Ovary (tissue), 9 donors: ENCODE data around the gene ANGPTL2. TPM values are rescaled to one million over a fixed set of nuclear protein-coding genes. Genes with fewer than 3 reads are reported as not detected.

Experiments used
- DNase-seq, 5 donors: peaks; one replicate each; pipeline ENCODE4 v3.0.0-alpha.2; 2019 to 2020
- H3K27ac ChIP-seq, 2 donors: fragments of 200-600 bp; one replicate each; pipeline versions ENCODE4 v1.5.1 to v1.8.0; 2019 to 2022
- H3K27me3 ChIP-seq: fragments of 200-600 bp; one replicate; pipeline ENCODE4 v1.8.0; 2022
- H3K36me3 ChIP-seq: fragments of 200-600 bp; sonication (generic); one replicate; pipeline ENCODE4 v1.5.1; 2019
- H3K4me1 ChIP-seq: one replicate; pipeline ENCODE4 v1.8.1; 2013; ENCODE audit warnings: mild to moderate bottlenecking, moderate library complexity; ENCODE audit not compliant: insufficient read depth
- H3K4me3 ChIP-seq: fragments of 200-600 bp; sonication (generic); one replicate; pipeline ENCODE4 v1.5.1; 2017
- H3K9me3 ChIP-seq, 2 donors: fragments of 200-600 bp in 1 of 2; sonication (generic) in 1 of 2; one replicate each; pipeline versions ENCODE4 v1.5.1 to v1.8.1; 2013 to 2019; ENCODE audit warnings: mild to moderate bottlenecking in 1 of 2, moderate library complexity in 1 of 2
- CTCF ChIP-seq, 3 donors: fragments of 450-650 bp in 2 of 3; fragments of 200-600 bp in 1 of 3; IDR thresholded peaks; one replicate each; pipeline versions ENCODE4 v1.5.1 to v1.8.0; 2016 to 2022; ENCODE audit warnings: antibody characterized with exemption in 3 of 3, mild to moderate bottlenecking in 1 of 3
- EP300 ChIP-seq: sonication (generic); formaldehyde crosslinking; IDR thresholded peaks from one replicate; pipeline ENCODE4 v1.6.1; 2017; ENCODE audit warnings: antibody characterized with exemption
- POLR2A ChIP-seq: fragments of 450-650 bp; IDR thresholded peaks from one replicate; pipeline ENCODE4 v1.6.1; 2017; ENCODE audit warnings: antibody characterized with exemption, mild to moderate bottlenecking, moderate library complexity
- WGBS, 3 donors: extraction: QIAGEN DNeasy Blood & Tissue Kit in 1 of 3; methylation state at CpG; one replicate each; pipeline versions ENCODE4 v1.1.5 to v1.1.7; 2013 to 2017; 5-methylcytosine and 5-hydroxymethylcytosine counted together
- intact Hi-C, 4 donors: fragments of 100-400 bp; cut with DNase I; formaldehyde crosslinking; loops; one replicate each; pipeline versions ENCODE4 v1.11.0 to v1.15.1; 2022 to 2023
- polyA plus RNA-seq, 2 donors: library from polyadenylated mRNA; stranded (reverse); fragments of 200-250 nt in 1 of 2; fragments of 350-450 nt in 1 of 2; fragmentation: Illumina TruSeq in 1 of 2; extraction: RNeasy Lipid Tissue Mini Kit (QIAGEN cat#74804) in 1 of 2; gene quantifications; one replicate each; pipeline ENCODE4 v1.2.3, GENCODE V29; 2013 to 2014
- total RNA-seq, 7 donors: library from RNA; depleted of rRNA in 2 of 7; stranded (reverse); fragments of >200 nt in 2 of 7; fragmentation: NEBNext Ultra II Directional in 3 of 7; extraction: Animal tissue kit (Norgen Biotek cat#: 25700) in 3 of 7; gene quantifications; one replicate each; pipeline versions ENCODE4 v1.1.0 to v1.2.4, GENCODE V29; 2016 to 2023
- donor health status: DM: no; HTN: no; CAD: no; lungs with moderate emphysema.
- donor health status: DM: no; HTN: no; CAD: no.
- donor health status: Bipolar disorder and iron deficiency.
- donor health status: DM: yes; HTN: yes; CAD: no.
- donor health status: DM: no; HTN: no; CAD: no.
- donor health status: DM: yes; HTN: yes; CAD: no.

Gene ANGPTL2
- total and polyA plus RNA-seq, 9 donors, result 9.8 to 114 (median 64.1) TPM

- no peaks in the 10 kb centered on the region for H3K36me3 ChIP-seq
- H3K9me3 ChIP-seq, result no peaks in the 10 kb centered on the region
- H3K27me3 ChIP-seq, result no peaks in the 10 kb centered on the region
- H3K4me1 ChIP-seq, result no peaks in the 10 kb centered on the region
- no peak for DNase-seq
- intact Hi-C loops, result no loop called here
- no peak overlapping the region for H3K27ac ChIP-seq
- TF ChIP-seq CTCF (IDR thresholded peaks at IDR 0.05), result no peak
- no peak for TF ChIP-seq EP300
- no peak overlapping the region for H3K4me3 ChIP-seq
- WGBS, 3 donors, result 93 to 97% (median 96%) methylated on average over 6 of the region's 6 CpGs
Measured at GRCh38 chr9:127078336-127078735, 44.1 kb downstream of the ANGPTL2 start.

- intact Hi-C loops, result no loop called here
- H3K27me3 ChIP-seq, result no peaks in the 10 kb centered on the region
- TF ChIP-seq POLR2A (no peak), CTCF (IDR thresholded peaks at IDR 0.05) (no peak), EP300 (no peak)
- DNase-seq, result no peak
- no peaks in the 10 kb centered on the region for H3K9me3 ChIP-seq
- 76 to 84% (median 79%) methylated on average over 2 of the region's 2 CpGs for WGBS, 3 donors
- H3K27ac ChIP-seq, result no peak overlapping the region
- H3K4me1 ChIP-seq, result no peaks in the 10 kb centered on the region
- no peak overlapping the region for H3K4me3 ChIP-seq
- H3K36me3 ChIP-seq, result no peaks in the 10 kb centered on the region
Measured at GRCh38 chr9:127077644-127077946, 44.8 kb downstream of the ANGPTL2 start.

GRCh38 chr9:127076860-127077643 is 45.4 kb downstream of the ANGPTL2 start:
- Histone ChIP-seq H3K4me1 (no peaks in the 10 kb centered on the region), H3K4me3 (no peak overlapping the region), H3K27me3 (no peaks in the 10 kb centered on the region), H3K27ac (no peak overlapping the region), H3K9me3 (no peaks in the 10 kb centered on the region), H3K36me3 (no peaks in the 10 kb centered on the region)
- TF ChIP-seq POLR2A (no peak), CTCF (IDR thresholded peaks at IDR 0.05) (no peak), EP300 (no peak)
- intact Hi-C loops, result no loop called here
- 71 to 81% (median 77%) methylated on average over 5 of the region's 5 CpGs for WGBS, 3 donors
- DNase-seq, result no peak

GRCh38 chr9:127075624-127076372 is 46.6 kb downstream of the ANGPTL2 start:
- WGBS, 3 donors, result 15 to 43% (median 31%) methylated on average over 2 of the region's 2 CpGs
- intact Hi-C loops, result no loop called here
- no peak for TF ChIP-seq EP300
- Histone ChIP-seq H3K27ac (no peak overlapping the region), H3K36me3 (no peaks in the 10 kb centered on the region), H3K27me3 (no peaks in the 10 kb centered on the region), H3K4me1 (no peaks in the 10 kb centered on the region), H3K9me3 (no peaks in the 10 kb centered on the region), H3K4me3 (no peak overlapping the region)
- DNase-seq, result no peak
